ENCODE data around the gene CCDC146. TPM values are rescaled to one million over a fixed set of nuclear protein-coding genes. Genes with fewer than 3 reads are reported as not detected.
A peak's percentile ranks its signal among the peaks of the same experiment; 100 is the strongest.

The CCDC146 gene
- total and polyA plus RNA-seq, 2 of the 13 experiments (the other 11 are each of a cell fraction or from before 2014, with no cell fraction given) = 2.4 to 4.1 TPM

- TF ChIP-seq THRA (CRISPR knock-in tag; IDR thresholded peaks at IDR 0.05; ENCODE audit: borderline replicate concordance) (peak; percentile 34; the same call in 1 of the 2 replicates), SNAPC2 (CRISPR knock-in tag; IDR thresholded peaks at IDR 0.05) (no peak), KLF16 (CRISPR knock-in tag; IDR thresholded peaks at IDR 0.05) (peak in 1 of 2 experiments; percentile 53; a peak in 1 of 4 replicates), TEAD3 (CRISPR knock-in tag; optimal IDR thresholded peaks at IDR 0.05; ENCODE audit: borderline replicate concordance) (peak; percentile 23), KAT8 (CRISPR knock-in tag; IDR thresholded peaks at IDR 0.05) (0 out of 2 replicates have a peak, but pooled peaks have one; percentile 15), MAF1 (CRISPR knock-in tag; IDR thresholded peaks at IDR 0.05; ENCODE audit: borderline replicate concordance) (no peak), YY1 (IDR thresholded peaks at IDR 0.05; ENCODE audit: insufficient read depth, insufficient replicate concordance, low read depth, low read length) (peak; percentile 51), SAP130 (CRISPR knock-in tag; IDR thresholded peaks at IDR 0.05; ENCODE audit: low read depth) (peak; percentile 33; the same call in 1 of the 2 replicates)
Measured at GRCh38 chr7:77247206-77247850, 124.9 kb downstream of the CCDC146 start (continued).

- peaks cover 27% of the 10 kb centered on the region for H3K4me1 ChIP-seq (ENCODE audit: insufficient read depth, low read length)
- no peak overlapping the region for H3K9ac ChIP-seq (ENCODE audit: insufficient read depth, low read depth, low read length)
- ChIA-PET POLR2A (no interaction called here), CTCF (ENCODE audit: low intra/inter-chr PET ratio, low total read pairs) (no interaction called here)
- H4K20me1 ChIP-seq (ENCODE audit: insufficient read depth, low read length) = no peaks in the 10 kb centered on the region
- H3K4me3 ChIP-seq (replicated peaks in 1 of 3; ENCODE audit: insufficient read depth in 1 of 3, low read depth in 2 of 3, low read length in 3 of 3) = no peak overlapping the region
- DNase-seq (ENCODE audit: low spot score) (no peak), ATAC-seq (no peak), FAIRE-seq (no peak)
- no peak overlapping the region for H2AFZ ChIP-seq (ENCODE audit: low read length)
- no peaks in the 10 kb centered on the region for H3K27me3 ChIP-seq (ENCODE audit: control insufficient read depth in 1 of 2, insufficient read depth in 2 of 2, low read length in 2 of 2)
- H3K27ac ChIP-seq (ENCODE audit: extremely low read length, insufficient read depth, low read length) = no peak overlapping the region
- no peaks in the 10 kb centered on the region for H3K79me2 ChIP-seq (ENCODE audit: insufficient read depth, low read length)
- intact Hi-C loops (cut with micrococcal nuclease; ENCODE audit: unreplicated experiment) = no loop called here
- H3K9me3 ChIP-seq (ENCODE audit: low read length) = no peaks in the 10 kb centered on the region
- no peak overlapping the region for H3K4me2 ChIP-seq (ENCODE audit: low read depth, low read length)
- no TSS peak for BruUV-seq (replicated peaks)
- in situ Hi-C loops (cut with HindIII; ENCODE audit: extremely low pct_ligation_motif_present, low pct_unique_long_range_greater_than_20kb) = loop anchor here (10.0 kb wide), 1 partner anchor 123 kb away; the partner anchor contains the start of gene CCDC146
- WGBS (ENCODE audit: low lambda C conversion rate) = 47% methylated on average over 3 of the region's 3 CpGs
- TF ChIP-seq TBX3 (IDR thresholded peaks at IDR 0.05; ENCODE audit: borderline replicate concordance) (no peak), ATF7 (IDR thresholded peaks at IDR 0.05) (peak; percentile 65), ATF7 (CRISPR knock-in tag; IDR thresholded peaks at IDR 0.05) (no peak), THAP11 (CRISPR knock-in tag; IDR thresholded peaks at IDR 0.05) (no peak), REPIN1 (CRISPR knock-in tag; IDR thresholded peaks at IDR 0.05; ENCODE audit: borderline replicate concordance, low read depth) (no peak), ZNF33A (CRISPR knock-in tag; IDR thresholded peaks at IDR 0.05; ENCODE audit: borderline replicate concordance) (no peak), SALL1 (CRISPR knock-in tag; IDR thresholded peaks at IDR 0.05) (no peak), ZNF572 (CRISPR knock-in tag; IDR thresholded peaks at IDR 0.05) (no peak), CREB1 (IDR thresholded peaks at IDR 0.05) (peak; percentile 74), CREB1 (CRISPR knock-in tag; IDR thresholded peaks at IDR 0.05) (no peak)
- no peaks in the 10 kb centered on the region for H3K36me3 ChIP-seq (replicated peaks in 1 of 2; ENCODE audit: control insufficient read depth in 1 of 2, insufficient read depth in 2 of 2, low read length in 2 of 2)
Measured at GRCh38 chr7:77248154-77248553, 125.7 kb downstream of the CCDC146 start.
